HG03175 (cell line): ENCODE data around the gene MIGA2.

Experiments
- ATAC-seq: cut with Tn5 transposase; IDR thresholded peaks from one replicate; pipeline ENCODE4 v1.9.1; 2021; ENCODE audit warnings: mild to moderate bottlenecking, moderate library complexity; ENCODE audit not compliant: unreplicated experiment

MIGA2 gene

GRCh38 chr9:129113645-129114304 lies 77.3 kb downstream of the MIGA2 start:
- no peak for ATAC-seq

DNA sequence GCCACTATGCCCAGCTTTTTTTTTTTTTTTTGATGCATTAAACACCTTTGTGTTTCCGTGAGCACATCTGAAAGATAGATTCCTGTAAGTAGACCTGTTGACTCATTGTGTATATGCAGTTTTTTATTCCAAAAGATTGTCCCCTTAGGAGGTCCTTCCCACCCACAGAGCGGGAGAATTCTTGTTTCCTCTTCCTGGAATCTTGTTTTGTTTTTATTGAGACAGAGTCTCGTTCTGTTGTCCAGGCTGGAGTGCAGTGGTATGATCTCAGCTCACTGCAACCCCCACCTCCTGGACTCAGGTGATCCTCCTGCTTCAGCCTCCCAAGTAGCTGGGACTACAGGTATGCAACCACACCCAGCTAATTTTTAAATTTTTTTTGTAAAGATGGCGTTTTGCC lies 82.4 kb downstream of the MIGA2 start:
- ATAC-seq, result no peak

- ATAC-seq, result no peak
Measured at GRCh38 chr9:129121483-129121882, 85.1 kb downstream of the MIGA2 start.
